ENCODE measurements around the gene CACNA2D4. TPM values are rescaled to one million over a fixed set of nuclear protein-coding genes. Genes with fewer than 3 reads are reported as not detected.

Gene CACNA2D4
- total RNA-seq, 1 experiment from 2014 or later = 1.7 TPM

GRCh38 chr12:1882850-1883470 is 35.5 kb downstream of the CACNA2D4 start:
- H3K27me3 ChIP-seq (ENCODE audit: insufficient read depth, low read length) = no peaks in the 10 kb centered on the region

More at GRCh38 chr12:1882850-1883470, 35.5 kb downstream of the CACNA2D4 start:
- ATAC-seq = no peak
- no peak overlapping the region for H3K27ac ChIP-seq (ENCODE audit: low read depth, low read length)
- H3K9ac ChIP-seq (ENCODE audit: low read length) = no peak overlapping the region
- H3K36me3 ChIP-seq (ENCODE audit: control insufficient read depth in 1 of 2, insufficient read depth in 2 of 2, low read length in 2 of 2) = no peaks in the 10 kb centered on the region
- H3K9me2 ChIP-seq (ENCODE audit: insufficient read depth) = no peaks in the 10 kb centered on the region
- H2AFZ ChIP-seq (ENCODE audit: low read depth, low read length, poor library complexity, severe bottlenecking) = no peak overlapping the region
- intact Hi-C loops (cut with micrococcal nuclease) = no loop called here
- ChIA-PET POLR2A (no interaction called here), CTCF (no interaction called here), RAD21 (ENCODE audit: low non-redundant PET in 1 of 2, low total read pairs in 2 of 2, uncharacterized antibody in 2 of 2, unreplicated experiment in 2 of 2) (no interaction called here)
- no peaks in the 10 kb centered on the region for H3K4me1 ChIP-seq (ENCODE audit: control insufficient read depth in 1 of 2, insufficient read depth in 2 of 2, low read length in 2 of 2)
- no TSS peak for BruUV-seq (replicated peaks)
- no peaks in the 10 kb centered on the region for H3K79me2 ChIP-seq (ENCODE audit: insufficient read depth, low read length)
- H3K4me2 ChIP-seq (ENCODE audit: low read length) = no peak overlapping the region
- no peaks in the 10 kb centered on the region for H4K20me1 ChIP-seq (ENCODE audit: insufficient read depth)
- TF ChIP-seq CEBPB (IDR thresholded peaks at IDR 0.05; ENCODE audit: low read depth) (no peak), REST (IDR thresholded peaks at IDR 0.05; ENCODE audit: low read depth) (no peak), POLR2AphosphoS5 (IDR thresholded peaks at IDR 0.05; ENCODE audit: low read depth, low read length) (no peak), ZFX (IDR thresholded peaks at IDR 0.05) (no peak), JUND (IDR thresholded peaks at IDR 0.05) (no peak), EGR1 (IDR thresholded peaks at IDR 0.05; ENCODE audit: low read depth) (no peak), ELF1 (IDR thresholded peaks at IDR 0.05; ENCODE audit: borderline replicate concordance, low read depth) (no peak), SIN3A (IDR thresholded peaks at IDR 0.05; ENCODE audit: low read depth) (no peak), FOSL1 (IDR thresholded peaks at IDR 0.05; ENCODE audit: low read depth) (no peak), SRF (IDR thresholded peaks at IDR 0.05; ENCODE audit: low read depth) (no peak), CBX3 (IDR thresholded peaks at IDR 0.05; ENCODE audit: low read depth) (no peak)
- TF ChIP-seq, protein P1, sequence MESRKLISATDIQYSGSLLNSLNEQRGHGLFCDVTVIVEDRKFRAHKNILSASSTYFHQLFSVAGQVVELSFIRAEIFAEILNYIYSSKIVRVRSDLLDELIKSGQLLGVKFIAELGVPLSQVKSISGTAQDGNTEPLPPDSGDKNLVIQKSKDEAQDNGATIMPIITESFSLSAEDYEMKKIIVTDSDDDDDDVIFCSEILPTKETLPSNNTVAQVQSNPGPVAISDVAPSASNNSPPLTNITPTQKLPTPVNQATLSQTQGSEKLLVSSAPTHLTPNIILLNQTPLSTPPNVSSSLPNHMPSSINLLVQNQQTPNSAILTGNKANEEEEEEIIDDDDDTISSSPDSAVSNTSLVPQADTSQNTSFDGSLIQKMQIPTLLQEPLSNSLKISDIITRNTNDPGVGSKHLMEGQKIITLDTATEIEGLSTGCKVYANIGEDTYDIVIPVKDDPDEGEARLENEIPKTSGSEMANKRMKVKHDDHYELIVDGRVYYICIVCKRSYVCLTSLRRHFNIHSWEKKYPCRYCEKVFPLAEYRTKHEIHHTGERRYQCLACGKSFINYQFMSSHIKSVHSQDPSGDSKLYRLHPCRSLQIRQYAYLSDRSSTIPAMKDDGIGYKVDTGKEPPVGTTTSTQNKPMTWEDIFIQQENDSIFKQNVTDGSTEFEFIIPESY (IDR thresholded peaks at IDR 0.05; ENCODE audit: extremely low read depth, insufficient replicate concordance, low read length) = no peak
- H3K9me3 ChIP-seq (ENCODE audit: control insufficient read depth in 1 of 2, insufficient read depth in 1 of 2, low read depth in 1 of 2, low read length in 2 of 2) = no peaks in the 10 kb centered on the region
- no peak for DNase-seq (ENCODE audit: low read depth, low spot score)
- H3K4me3 ChIP-seq (replicated peaks in 1 of 2; ENCODE audit: low read depth in 1 of 2, low read length in 2 of 2) = no peak overlapping the region
